Mesendoderm (in vitro differentiated cells): ENCODE measurements around the gene LIPK.
"Not testable (repeated sequence)": the region's sequence is repeated elsewhere in the genome, so short reads cannot be mapped to it uniquely, and the experiment has no call there.

Experiments
- DNase-seq: peaks from one replicate; pipeline ENCODE4 v3.0.0; 2013
- H2AK5ac ChIP-seq: 2 replicates; pipeline ENCODE4 v1.6.1; 2013; ENCODE audit warnings: low read length, inconsistent platforms
- H2BK120ac ChIP-seq: 2 replicates; pipeline ENCODE4 v1.6.1; 2013; ENCODE audit warnings: low read depth, mild to moderate bottlenecking, low read length, moderate library complexity, mixed read lengths
- H2BK15ac ChIP-seq: replicated peaks from 2 replicates; pipeline ENCODE4 v1.6.1; 2013; ENCODE audit warnings: low read depth, mild to moderate bottlenecking, moderate library complexity
- H2BK5ac ChIP-seq: 2 replicates; pipeline ENCODE4 v1.6.1; 2013; ENCODE audit warnings: low read length, inconsistent platforms
- H3K18ac ChIP-seq: 2 replicates; pipeline ENCODE4 v1.6.1; 2013; ENCODE audit warnings: mild to moderate bottlenecking, low read length, mixed read lengths
- H3K23ac ChIP-seq: one replicate; pipeline ENCODE4 v1.6.1; 2013; ENCODE audit warnings: low read length
- H3K27ac ChIP-seq: 2 replicates; pipeline ENCODE4 v1.5.1; 2013; ENCODE audit warnings: low read depth, mild to moderate bottlenecking, inconsistent platforms, low read length, moderate library complexity
- H3K27me3 ChIP-seq: 2 replicates; pipeline ENCODE4 v1.6.1; 2013; ENCODE audit warnings: low read length, control low read depth, mild to moderate bottlenecking, inconsistent platforms; ENCODE audit not compliant: insufficient read depth, poor library complexity
- H3K36me3 ChIP-seq: 2 replicates; pipeline ENCODE4 v1.6.1; 2013; ENCODE audit warnings: low read length, inconsistent platforms; ENCODE audit not compliant: control insufficient read depth, insufficient read depth
- H3K4ac ChIP-seq: one replicate; pipeline ENCODE4 v1.6.1; 2013; ENCODE audit warnings: low read depth, mild to moderate bottlenecking, low read length, moderate library complexity
- H3K4me1 ChIP-seq: 2 replicates; pipeline ENCODE4 v1.6.1; 2013; ENCODE audit warnings: low read depth, low read length, inconsistent platforms; ENCODE audit not compliant: control insufficient read depth
- H3K4me2 ChIP-seq: 2 replicates; pipeline ENCODE4 v1.6.1; 2013; ENCODE audit warnings: low read length
- H3K4me3 ChIP-seq: 2 replicates; pipeline ENCODE4 v1.5.1; 2013; ENCODE audit warnings: mild to moderate bottlenecking, low read length
- H3K56ac ChIP-seq: one replicate; pipeline ENCODE4 v1.6.1; 2013; ENCODE audit warnings: low read length
- H3K79me1 ChIP-seq: 2 replicates; pipeline ENCODE4 v1.6.1; 2013; ENCODE audit warnings: low read length, inconsistent platforms
- H3K79me2 ChIP-seq: 2 replicates; pipeline ENCODE4 v1.6.1; 2013; ENCODE audit warnings: mild to moderate bottlenecking, low read length; ENCODE audit not compliant: control insufficient read depth, insufficient read depth
- H3K9ac ChIP-seq: 2 replicates; pipeline ENCODE4 v1.6.1; 2013; ENCODE audit warnings: low read length, inconsistent platforms
- H4K5ac ChIP-seq: one replicate; pipeline ENCODE4 v1.6.1; 2013; ENCODE audit warnings: low read length
- H4K8ac ChIP-seq: one replicate; pipeline ENCODE4 v1.6.1; 2013; ENCODE audit warnings: low read depth, mild to moderate bottlenecking, control low read depth, low read length, moderate library complexity
- WGBS: extraction: QIAGEN DNeasy Blood & Tissue Kit; methylation state at CpG from one replicate; pipeline ENCODE4 v1.1.7; 2013; ENCODE audit warnings: low lambda C conversion rate, missing lambda C conversion rate; ENCODE audit not compliant: insufficient coverage; ENCODE audit errors: extremely low coverage; 5-methylcytosine and 5-hydroxymethylcytosine counted together

LIPK gene

DNA sequence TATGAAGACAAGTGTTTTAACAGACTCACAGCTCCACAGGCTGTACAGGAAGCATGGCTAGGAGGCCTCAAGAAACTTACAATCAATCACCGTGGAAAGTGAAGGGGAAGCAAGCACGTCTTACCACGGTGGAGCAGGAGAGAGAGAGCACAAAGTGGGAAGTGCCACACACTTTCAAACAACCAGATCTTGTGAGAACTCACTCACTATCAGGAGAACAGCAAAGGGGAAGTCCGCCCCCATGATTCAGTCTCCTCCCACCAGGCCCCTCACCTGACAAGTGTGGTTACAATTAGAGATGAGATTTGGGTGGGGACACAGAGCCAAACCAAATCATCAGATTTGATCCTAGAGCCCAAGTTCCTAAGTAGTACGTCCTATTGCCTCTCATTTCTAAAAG lies 35.9 kb downstream of the LIPK start:
- not testable (repeated sequence) for DNase-seq

DNA sequence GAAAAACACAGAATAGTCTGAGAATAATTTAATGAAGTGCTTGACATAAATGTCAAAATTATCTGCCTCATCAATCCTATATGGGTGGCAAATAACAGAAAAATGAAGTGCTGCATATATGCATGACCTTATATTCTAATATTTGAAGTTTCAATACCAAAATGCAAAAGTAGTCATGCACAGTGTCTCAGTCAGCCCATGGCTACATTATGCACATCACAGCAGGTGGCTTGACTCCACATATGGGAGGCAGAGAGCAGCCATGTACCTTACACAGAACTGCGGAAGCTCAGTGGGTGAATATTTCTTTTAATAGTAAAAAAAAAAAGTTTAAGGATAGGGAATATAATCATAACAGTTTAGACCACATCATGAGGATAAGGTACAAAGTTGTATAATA lies 36.4 kb downstream of the LIPK start:
- H4K5ac ChIP-seq: no peak overlapping the region
- H2BK120ac ChIP-seq: no peak overlapping the region
- no peak overlapping the region for H3K4me3 ChIP-seq
- H3K18ac ChIP-seq: no peak overlapping the region
- H3K4ac ChIP-seq: no peak overlapping the region
- no peak overlapping the region for H3K27ac ChIP-seq
- no peak overlapping the region for H3K9ac ChIP-seq
- H4K8ac ChIP-seq: no peak overlapping the region
- no peaks in the 10 kb centered on the region for H3K27me3 ChIP-seq
- H3K4me1 ChIP-seq: no peaks in the 10 kb centered on the region
- H3K36me3 ChIP-seq: no peaks in the 10 kb centered on the region
- no peaks in the 10 kb centered on the region for H3K79me2 ChIP-seq
- DNase-seq: no peak
- H3K4me2 ChIP-seq: no peak overlapping the region
- H3K79me1 ChIP-seq: no peaks in the 10 kb centered on the region
- no peak overlapping the region for H3K23ac ChIP-seq
- no peak overlapping the region for H3K56ac ChIP-seq
- H2BK5ac ChIP-seq: no peak overlapping the region
- no peak overlapping the region for H2BK15ac ChIP-seq
- no CpG with 5 or more reads among the region's 1 CpG for WGBS
- no peak overlapping the region for H2AK5ac ChIP-seq

More for the DNA sequence above, 35.9 kb downstream of the LIPK start:
- not testable (repeated sequence) for H3K4me3 ChIP-seq, H2BK120ac ChIP-seq, H3K36me3 ChIP-seq, H3K27me3 ChIP-seq, H2AK5ac ChIP-seq, H3K4ac ChIP-seq, H3K4me1 ChIP-seq, H4K8ac ChIP-seq, H3K27ac ChIP-seq, H2BK15ac ChIP-seq, H3K9ac ChIP-seq, H3K4me2 ChIP-seq, H4K5ac ChIP-seq, H3K79me2 ChIP-seq, H2BK5ac ChIP-seq, H3K79me1 ChIP-seq, H3K23ac ChIP-seq, H3K56ac ChIP-seq, H3K18ac ChIP-seq
- no CpG with 5 or more reads among the region's 5 CpGs for WGBS

DNA sequence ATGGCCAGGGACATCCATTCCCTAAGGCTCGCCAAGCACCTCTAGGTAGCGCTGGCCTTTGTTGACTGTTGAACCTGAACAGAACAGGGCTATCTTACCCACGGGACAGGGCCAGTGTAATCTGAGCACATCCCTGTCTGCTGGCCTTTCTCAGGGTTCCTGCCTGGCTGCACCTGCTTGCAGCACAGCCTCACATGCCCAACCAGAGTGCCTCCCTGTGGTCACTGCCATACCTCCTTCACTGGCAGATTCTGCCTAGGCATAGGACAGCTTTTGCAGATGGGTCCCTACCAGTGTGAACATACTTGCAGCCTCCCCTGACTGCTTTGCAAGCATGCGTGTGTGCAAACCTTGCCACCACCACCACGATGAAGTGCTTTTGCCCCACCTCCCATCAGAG lies 38.0 kb downstream of the LIPK start:
- Histone ChIP-seq H3K9ac (no peak overlapping the region), H2BK5ac (no peak overlapping the region), H3K79me1 (no peaks in the 10 kb centered on the region), H3K36me3 (no peaks in the 10 kb centered on the region), H3K4ac (no peak overlapping the region), H3K4me3 (no peak overlapping the region), H3K4me1 (no peaks in the 10 kb centered on the region), H3K27ac (no peak overlapping the region), H2BK120ac (no peak overlapping the region), H3K18ac (no peak overlapping the region), H3K79me2 (no peaks in the 10 kb centered on the region), H3K23ac (no peak overlapping the region), H3K27me3 (no peaks in the 10 kb centered on the region), H2AK5ac (no peak overlapping the region), H4K5ac (no peak overlapping the region), H3K4me2 (no peak overlapping the region), H3K56ac (no peak overlapping the region), H2BK15ac (no peak overlapping the region), H4K8ac (no peak overlapping the region)
- WGBS: no CpG with 5 or more reads among the region's 5 CpGs
- peak; percentile 20 for DNase-seq

DNA sequence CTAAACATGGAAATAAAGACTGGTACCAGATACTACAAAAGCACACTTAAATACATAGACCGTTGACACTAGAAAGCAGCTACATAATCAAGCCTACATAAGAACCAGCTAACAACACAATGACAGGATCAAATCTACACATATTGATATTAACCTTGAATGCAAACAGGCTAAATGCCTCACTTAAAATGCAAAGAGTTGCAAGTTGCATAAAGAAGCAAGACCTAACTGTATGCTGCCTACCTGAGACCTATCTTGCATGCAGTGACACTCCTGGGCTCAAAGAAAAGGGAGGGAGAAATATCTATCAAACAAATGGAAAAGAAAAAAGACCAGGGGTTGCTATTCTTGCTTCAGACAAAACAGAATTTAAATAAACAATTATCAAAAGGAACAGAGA lies 39.6 kb downstream of the LIPK start:
- H3K27ac ChIP-seq: no peak overlapping the region
- no peak overlapping the region for H3K4me3 ChIP-seq
- no peak overlapping the region for H3K18ac ChIP-seq
- H3K27me3 ChIP-seq: no peaks in the 10 kb centered on the region
- H3K79me2 ChIP-seq: no peaks in the 10 kb centered on the region
- no peak for DNase-seq
- WGBS: no CpG with 5 or more reads among the region's 1 CpG
- no peak overlapping the region for H3K23ac ChIP-seq
- no peak overlapping the region for H3K9ac ChIP-seq
- H2BK120ac ChIP-seq: no peak overlapping the region
- H2AK5ac ChIP-seq: no peak overlapping the region
- H3K4ac ChIP-seq: no peak overlapping the region
- no peak overlapping the region for H4K5ac ChIP-seq
- H2BK15ac ChIP-seq: no peak overlapping the region
- no peaks in the 10 kb centered on the region for H3K36me3 ChIP-seq
- H3K4me1 ChIP-seq: no peaks in the 10 kb centered on the region
- H2BK5ac ChIP-seq: no peak overlapping the region
- H3K79me1 ChIP-seq: no peaks in the 10 kb centered on the region
- H3K56ac ChIP-seq: no peak overlapping the region
- H3K4me2 ChIP-seq: no peak overlapping the region
- H4K8ac ChIP-seq: no peak overlapping the region

DNA sequence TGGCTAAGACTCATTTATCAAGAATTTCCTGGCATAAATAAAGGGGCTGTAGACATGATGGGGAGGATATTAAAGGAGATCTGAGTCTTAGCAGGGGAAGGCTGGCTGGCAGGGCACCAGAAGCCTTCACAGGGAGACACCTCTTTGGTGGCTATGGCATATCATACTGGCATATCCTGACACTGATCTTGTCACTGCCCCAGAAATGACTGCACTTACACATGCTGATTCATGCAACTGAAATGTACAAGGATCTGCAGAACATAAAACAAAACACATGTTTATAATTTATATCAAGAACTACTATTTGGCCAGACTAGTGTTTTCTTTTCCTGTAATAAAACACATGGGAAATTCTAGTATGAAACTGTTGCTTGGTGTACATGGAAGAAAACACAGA lies 48.2 kb downstream of the LIPK start:
- no peak overlapping the region for H4K8ac ChIP-seq
- no peaks in the 10 kb centered on the region for H3K4me1 ChIP-seq
- H3K4me2 ChIP-seq: no peak overlapping the region
- no peaks in the 10 kb centered on the region for H3K79me1 ChIP-seq
- H3K56ac ChIP-seq: no peak overlapping the region
- no peaks in the 10 kb centered on the region for H3K36me3 ChIP-seq
- no peak overlapping the region for H2BK120ac ChIP-seq
- no peak overlapping the region for H3K9ac ChIP-seq
- H2BK5ac ChIP-seq: no peak overlapping the region
- H2AK5ac ChIP-seq: no peak overlapping the region
- DNase-seq: no peak
- no peak overlapping the region for H3K18ac ChIP-seq
- H3K4me3 ChIP-seq: no peak overlapping the region
- H3K79me2 ChIP-seq: no peaks in the 10 kb centered on the region
- no peak overlapping the region for H3K23ac ChIP-seq
- H2BK15ac ChIP-seq: no peak overlapping the region
- H3K27me3 ChIP-seq: no peaks in the 10 kb centered on the region
- no peak overlapping the region for H3K4ac ChIP-seq
- no peak overlapping the region for H4K5ac ChIP-seq
- no peak overlapping the region for H3K27ac ChIP-seq

DNA sequence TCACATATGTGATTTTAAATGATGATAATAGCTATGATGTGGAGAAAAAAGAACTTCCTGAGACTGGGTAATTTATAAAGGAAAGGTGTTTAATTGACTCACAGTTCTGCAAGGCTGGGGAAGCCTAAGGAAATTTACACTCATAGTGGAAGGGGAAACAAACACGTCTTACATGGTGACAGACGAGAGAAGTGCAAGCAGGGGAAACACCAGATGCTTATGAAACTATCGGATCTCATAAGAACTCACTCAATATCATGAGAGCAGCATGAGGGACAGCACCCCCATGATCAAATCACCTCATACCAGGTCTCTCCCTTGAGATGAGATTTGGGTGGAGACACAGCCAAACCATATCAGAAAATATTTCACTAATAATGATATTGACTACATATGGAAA lies 49.7 kb downstream of the LIPK start:
- Histone ChIP-seq H3K79me1 (no peaks in the 10 kb centered on the region), H3K27me3 (no peaks in the 10 kb centered on the region), H4K5ac (no peak overlapping the region), H2BK120ac (no peak overlapping the region), H3K4ac (no peak overlapping the region), H3K18ac (no peak overlapping the region), H3K4me2 (no peak overlapping the region), H3K79me2 (no peaks in the 10 kb centered on the region), H3K4me3 (no peak overlapping the region), H3K36me3 (no peaks in the 10 kb centered on the region), H3K27ac (no peak overlapping the region), H2BK5ac (no peak overlapping the region), H2BK15ac (no peak overlapping the region), H3K4me1 (no peaks in the 10 kb centered on the region), H3K23ac (no peak overlapping the region), H3K9ac (no peak overlapping the region), H4K8ac (no peak overlapping the region), H2AK5ac (no peak overlapping the region), H3K56ac (no peak overlapping the region)
- no CpG with 5 or more reads among the region's 3 CpGs for WGBS
- no peak for DNase-seq
